ENCODE data around the gene HBG2. TPM values are rescaled to one million over a fixed set of nuclear protein-coding genes. Genes with fewer than 3 reads are reported as not detected.

Gene HBG2
- total RNA-seq, 1 donor from 2014 or later = not detected

- Mint-ChIP-seq H3K36me3 (ENCODE audit: low read depth) (no peaks in the 10 kb centered on the region), H3K27me3 (ENCODE audit: low read depth) (peaks cover 2% of the 10 kb centered on the region), H3K9me3 (no peaks in the 10 kb centered on the region), H3K4me3 (ENCODE audit: low read depth) (no peak overlapping the region), H3K4me1 (ENCODE audit: low read depth) (peaks cover 8% of the 10 kb centered on the region), H3K27ac (no peak overlapping the region)
- intact Hi-C loops (cut with micrococcal nuclease) = no loop called here
- no peak for DNase-seq (ENCODE audit: low spot score)
These were observed 24.3 kb downstream of the HBG2 start for GRCh38 chr11:5230266-5230665.

GRCh38 chr11:5229796-5230195, 24.8 kb downstream of the HBG2 start:
- H3K27ac Mint-ChIP-seq = no peak overlapping the region
- H3K27me3 Mint-ChIP-seq (ENCODE audit: low read depth) = no peaks in the 10 kb centered on the region
- H3K36me3 Mint-ChIP-seq (ENCODE audit: low read depth) = no peaks in the 10 kb centered on the region
- intact Hi-C loops (cut with micrococcal nuclease) = no loop called here
- DNase-seq (ENCODE audit: low spot score) = no peak
- peaks cover 6% of the 10 kb centered on the region for H3K4me1 Mint-ChIP-seq (ENCODE audit: low read depth)
- no peaks in the 10 kb centered on the region for H3K9me3 Mint-ChIP-seq
- no peak overlapping the region for H3K4me3 Mint-ChIP-seq (ENCODE audit: low read depth)

DNA sequence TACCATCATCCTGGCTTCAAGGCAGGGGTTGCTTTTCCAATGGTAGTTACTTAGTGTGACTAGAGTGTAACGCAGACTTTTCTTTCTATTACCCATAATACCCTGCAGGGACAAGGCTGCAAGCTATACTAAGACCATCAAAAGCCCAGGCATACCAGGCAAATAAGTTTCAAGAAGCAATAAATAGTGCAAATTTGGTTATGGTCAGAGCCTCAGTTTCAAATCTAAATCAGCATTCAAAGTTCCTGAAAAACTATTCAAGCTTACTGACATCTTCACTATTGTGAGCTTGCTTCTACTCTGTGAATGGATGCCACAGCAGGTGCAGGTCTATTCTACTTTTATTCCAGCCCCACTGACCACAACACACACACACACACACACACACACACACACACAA, 25.2 kb downstream of the HBG2 start:
- intact Hi-C loops (cut with micrococcal nuclease) = no loop called here
- no peak overlapping the region for H3K4me3 Mint-ChIP-seq (ENCODE audit: low read depth)
- H3K9me3 Mint-ChIP-seq = no peaks in the 10 kb centered on the region
- no peaks in the 10 kb centered on the region for H3K27me3 Mint-ChIP-seq (ENCODE audit: low read depth)
- peaks cover 3% of the 10 kb centered on the region for H3K4me1 Mint-ChIP-seq (ENCODE audit: low read depth)
- no peaks in the 10 kb centered on the region for H3K36me3 Mint-ChIP-seq (ENCODE audit: low read depth)
- DNase-seq (ENCODE audit: low spot score) = no peak
- H3K27ac Mint-ChIP-seq = no peak overlapping the region

DNA sequence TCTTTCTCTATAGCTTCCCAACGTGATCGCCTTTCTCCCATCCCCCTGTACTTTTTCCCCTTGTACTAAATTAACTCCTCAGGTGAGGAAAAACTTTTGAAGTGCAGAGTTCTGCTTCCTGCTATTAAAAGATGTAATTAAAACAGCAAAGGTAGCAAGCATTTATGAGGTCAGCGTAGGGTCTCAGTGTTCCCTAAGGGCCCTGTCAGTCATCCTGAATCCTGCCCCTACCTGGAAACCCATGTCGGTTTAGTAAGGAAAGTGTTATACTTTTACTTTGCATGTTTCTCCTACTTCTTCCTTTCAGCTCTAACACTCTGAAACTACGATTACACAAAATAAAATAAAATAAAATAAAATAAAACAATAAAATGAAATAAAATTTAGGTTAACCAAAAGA, 26.5 kb downstream of the HBG2 start:
- Mint-ChIP-seq H3K4me1 (ENCODE audit: low read depth) (no peaks in the 10 kb centered on the region), H3K9me3 (no peaks in the 10 kb centered on the region), H3K4me3 (ENCODE audit: low read depth) (no peak overlapping the region), H3K36me3 (ENCODE audit: low read depth) (no peaks in the 10 kb centered on the region), H3K27me3 (ENCODE audit: low read depth) (no peaks in the 10 kb centered on the region), H3K27ac (no peak overlapping the region)
- intact Hi-C loops (cut with micrococcal nuclease) = no loop called here
- DNase-seq (ENCODE audit: low spot score) = no peak

- no peak overlapping the region for H3K4me3 Mint-ChIP-seq (ENCODE audit: low read depth)
- no peaks in the 10 kb centered on the region for H3K9me3 Mint-ChIP-seq
- intact Hi-C loops (cut with micrococcal nuclease) = no loop called here
- H3K4me1 Mint-ChIP-seq (ENCODE audit: low read depth) = no peaks in the 10 kb centered on the region
- no peak overlapping the region for H3K27ac Mint-ChIP-seq
- no peak for DNase-seq (ENCODE audit: low spot score)
- H3K27me3 Mint-ChIP-seq (ENCODE audit: low read depth) = no peaks in the 10 kb centered on the region
- no peaks in the 10 kb centered on the region for H3K36me3 Mint-ChIP-seq (ENCODE audit: low read depth)
These were observed 26.9 kb downstream of the HBG2 start for GRCh38 chr11:5227681-5228080.

DNA sequence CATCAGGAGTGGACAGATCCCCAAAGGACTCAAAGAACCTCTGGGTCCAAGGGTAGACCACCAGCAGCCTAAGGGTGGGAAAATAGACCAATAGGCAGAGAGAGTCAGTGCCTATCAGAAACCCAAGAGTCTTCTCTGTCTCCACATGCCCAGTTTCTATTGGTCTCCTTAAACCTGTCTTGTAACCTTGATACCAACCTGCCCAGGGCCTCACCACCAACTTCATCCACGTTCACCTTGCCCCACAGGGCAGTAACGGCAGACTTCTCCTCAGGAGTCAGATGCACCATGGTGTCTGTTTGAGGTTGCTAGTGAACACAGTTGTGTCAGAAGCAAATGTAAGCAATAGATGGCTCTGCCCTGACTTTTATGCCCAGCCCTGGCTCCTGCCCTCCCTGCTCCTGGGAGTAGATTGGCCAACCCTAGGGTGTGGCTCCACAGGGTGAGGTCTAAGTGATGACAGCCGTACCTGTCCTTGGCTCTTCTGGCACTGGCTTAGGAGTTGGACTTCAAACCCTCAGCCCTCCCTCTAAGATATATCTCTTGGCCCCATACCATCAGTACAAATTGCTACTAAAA, 27.8 kb downstream of the HBG2 start, which contains the start of gene HBB:
HBB (minus strand) TSS at position 340 of the 579 bp plus-strand sequence; CDS start at position 290, 50 bp downstream.
- no peak within 1 kb of the TSS for H3K4me3 Mint-ChIP-seq (ENCODE audit: low read depth)
- H3K4me1 Mint-ChIP-seq (ENCODE audit: low read depth) = no peaks in the 10 kb centered on the region
- no peak within 1 kb of the TSS for H3K27ac Mint-ChIP-seq
- DNase-seq (ENCODE audit: low spot score) = no peak
- no peaks in the 10 kb centered on the region for H3K36me3 Mint-ChIP-seq (ENCODE audit: low read depth)
- intact Hi-C loops (cut with micrococcal nuclease) = no loop called here
- no peaks in the 10 kb centered on the region for H3K27me3 Mint-ChIP-seq (ENCODE audit: low read depth)
- no peaks in the 10 kb centered on the region for H3K9me3 Mint-ChIP-seq

GRCh38 chr11:5225480-5225871, 29.1 kb downstream of the HBG2 start:
- no peak overlapping the region for H3K27ac Mint-ChIP-seq
- intact Hi-C loops (cut with micrococcal nuclease) = no loop called here

GRCh38 chr11:5224538-5225479, 29.8 kb downstream of the HBG2 start:
- H3K36me3 Mint-ChIP-seq (ENCODE audit: low read depth) = no peaks in the 10 kb centered on the region
- intact Hi-C loops (cut with micrococcal nuclease) = no loop called here
- DNase-seq (ENCODE audit: low spot score) = no peak
- no peaks in the 10 kb centered on the region for H3K9me3 Mint-ChIP-seq
- no peaks in the 10 kb centered on the region for H3K27me3 Mint-ChIP-seq (ENCODE audit: low read depth)
- no peak overlapping the region for H3K4me3 Mint-ChIP-seq (ENCODE audit: low read depth)
- H3K27ac Mint-ChIP-seq = no peak overlapping the region
- no peaks in the 10 kb centered on the region for H3K4me1 Mint-ChIP-seq (ENCODE audit: low read depth)

More at GRCh38 chr11:5225480-5225871, 29.1 kb downstream of the HBG2 start:
- no peak for DNase-seq (ENCODE audit: low spot score)
- no peak overlapping the region for H3K4me3 Mint-ChIP-seq (ENCODE audit: low read depth)
- H3K27me3 Mint-ChIP-seq (ENCODE audit: low read depth) = no peaks in the 10 kb centered on the region
- H3K4me1 Mint-ChIP-seq (ENCODE audit: low read depth) = no peaks in the 10 kb centered on the region
- H3K36me3 Mint-ChIP-seq (ENCODE audit: low read depth) = no peaks in the 10 kb centered on the region
- H3K9me3 Mint-ChIP-seq = no peaks in the 10 kb centered on the region

GRCh38 chr11:5223686-5224085, 30.9 kb downstream of the HBG2 start:
- Mint-ChIP-seq H3K27ac (no peak overlapping the region), H3K36me3 (ENCODE audit: low read depth) (no peaks in the 10 kb centered on the region), H3K27me3 (ENCODE audit: low read depth) (no peaks in the 10 kb centered on the region), H3K4me3 (ENCODE audit: low read depth) (no peak overlapping the region), H3K4me1 (ENCODE audit: low read depth) (no peaks in the 10 kb centered on the region), H3K9me3 (peaks cover 3% of the 10 kb centered on the region)
- intact Hi-C loops (cut with micrococcal nuclease) = no loop called here
- no peak for DNase-seq (ENCODE audit: low spot score)

DNA sequence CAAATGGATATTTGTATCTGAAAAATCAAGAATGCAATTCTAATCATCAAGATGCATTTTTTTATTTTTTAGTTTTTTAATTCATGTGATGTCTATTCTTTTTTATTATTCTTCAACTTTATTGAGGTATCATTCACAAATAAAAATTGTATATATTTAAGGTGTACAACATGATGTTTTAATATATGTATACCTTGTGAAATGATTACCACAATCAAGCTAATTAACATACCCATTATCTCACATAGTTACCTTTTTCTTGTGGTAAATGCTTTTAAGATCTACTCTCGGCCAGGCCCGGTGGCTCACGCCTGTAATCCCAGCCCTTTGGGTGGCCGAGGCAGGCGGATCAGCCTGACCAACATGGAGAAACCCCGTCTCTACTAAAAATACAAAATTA, 31.4 kb downstream of the HBG2 start:
- H3K27me3 Mint-ChIP-seq (ENCODE audit: low read depth) = no peaks in the 10 kb centered on the region
- intact Hi-C loops (cut with micrococcal nuclease) = no loop called here
- peaks cover 3% of the 10 kb centered on the region for H3K9me3 Mint-ChIP-seq
- DNase-seq (ENCODE audit: low spot score) = no peak
- H3K4me1 Mint-ChIP-seq (ENCODE audit: low read depth) = no peaks in the 10 kb centered on the region
- no peak overlapping the region for H3K27ac Mint-ChIP-seq
- no peak overlapping the region for H3K4me3 Mint-ChIP-seq (ENCODE audit: low read depth)
- no peaks in the 10 kb centered on the region for H3K36me3 Mint-ChIP-seq (ENCODE audit: low read depth)

GRCh38 chr11:5210376-5210885, 44.1 kb downstream of the HBG2 start:
- H3K9me3 Mint-ChIP-seq = no peaks in the 10 kb centered on the region
- H3K27me3 Mint-ChIP-seq (ENCODE audit: low read depth) = no peaks in the 10 kb centered on the region
- H3K4me3 Mint-ChIP-seq (ENCODE audit: low read depth) = no peak overlapping the region
- H3K4me1 Mint-ChIP-seq (ENCODE audit: low read depth) = no peaks in the 10 kb centered on the region
- no peak for DNase-seq (ENCODE audit: low spot score)
- H3K36me3 Mint-ChIP-seq (ENCODE audit: low read depth) = no peaks in the 10 kb centered on the region
- intact Hi-C loops (cut with micrococcal nuclease) = no loop called here
- H3K27ac Mint-ChIP-seq = no peak overlapping the region

DNA sequence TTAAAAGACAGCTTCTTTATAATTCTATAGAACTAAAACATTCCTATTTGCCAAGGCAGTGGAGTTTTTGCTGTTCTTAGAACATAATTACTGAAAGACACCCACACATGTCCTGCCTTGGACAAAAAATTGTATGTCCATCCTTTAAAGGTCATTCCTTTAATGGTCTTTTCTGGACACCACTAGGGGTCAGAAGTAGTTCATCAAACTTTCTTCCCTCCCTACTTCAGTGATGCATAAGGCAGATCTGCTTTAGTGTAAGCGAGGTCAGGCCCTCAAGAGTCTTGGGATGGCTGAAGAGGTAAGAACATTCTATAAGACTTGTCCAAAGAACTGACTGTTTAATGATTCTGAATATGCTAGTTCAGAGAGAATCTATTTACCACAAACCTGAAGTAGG, 49.8 kb downstream of the HBG2 start:
- no peaks in the 10 kb centered on the region for H3K36me3 Mint-ChIP-seq (ENCODE audit: low read depth)
- no peaks in the 10 kb centered on the region for H3K9me3 Mint-ChIP-seq
- intact Hi-C loops (cut with micrococcal nuclease) = loop anchor here (10.0 kb wide), 1 partner anchor 90 kb away; no protein-coding TSS in a partner anchor
- no peaks in the 10 kb centered on the region for H3K4me1 Mint-ChIP-seq (ENCODE audit: low read depth)
- H3K27me3 Mint-ChIP-seq (ENCODE audit: low read depth) = no peaks in the 10 kb centered on the region
- DNase-seq (ENCODE audit: low spot score) = no peak
- no peak overlapping the region for H3K27ac Mint-ChIP-seq
- no peak overlapping the region for H3K4me3 Mint-ChIP-seq (ENCODE audit: low read depth)

- H3K4me3 Mint-ChIP-seq (ENCODE audit: low read depth) = no peak overlapping the region
- no peaks in the 10 kb centered on the region for H3K36me3 Mint-ChIP-seq (ENCODE audit: low read depth)
- H3K27ac Mint-ChIP-seq = no peak overlapping the region
- H3K4me1 Mint-ChIP-seq (ENCODE audit: low read depth) = no peaks in the 10 kb centered on the region
- no peaks in the 10 kb centered on the region for H3K9me3 Mint-ChIP-seq
- intact Hi-C loops (cut with micrococcal nuclease) = loop anchor here (10.0 kb wide), 1 partner anchor 91 kb away; no protein-coding TSS in a partner anchor
- no peak for DNase-seq (ENCODE audit: low spot score)
- no peaks in the 10 kb centered on the region for H3K27me3 Mint-ChIP-seq (ENCODE audit: low read depth)
These were observed 51.2 kb downstream of the HBG2 start for GRCh38 chr11:5203366-5203765.
